ENCODE results near the gene TENM3. TPM values are rescaled to one million over a fixed set of nuclear protein-coding genes. Genes with fewer than 3 reads are reported as not detected.

Gene TENM3
- total RNA-seq, 2 donors from 2014 or later: 39.5 to 51.9 TPM

GRCh38 chr4:182454440-182455013 is 211.3 kb downstream of the TENM3 start:
- peaks cover 4% of the 10 kb centered on the region for H3K36me3 Mint-ChIP-seq (ENCODE audit: low read depth)
- H3K27ac Mint-ChIP-seq: no peak overlapping the region
- H3K9me3 Mint-ChIP-seq: no peaks in the 10 kb centered on the region
- H3K27ac ChIP-seq (ENCODE audit: low read depth, low read length): no peak overlapping the region
- no peak overlapping the region for H3K4me3 Mint-ChIP-seq
- H3K27me3 Mint-ChIP-seq (ENCODE audit: insufficient read depth): no peaks in the 10 kb centered on the region
- no peaks in the 10 kb centered on the region for H3K9me3 ChIP-seq (ENCODE audit: control insufficient read depth, low read length)
- 89 to 91% methylated on average over 3 to 5 of the region's 6 CpGs for WGBS, 2 experiments (ENCODE audit: insufficient coverage in 1 of 2, insufficient read length in 1 of 2)
- TF ChIP-seq, protein P1, sequence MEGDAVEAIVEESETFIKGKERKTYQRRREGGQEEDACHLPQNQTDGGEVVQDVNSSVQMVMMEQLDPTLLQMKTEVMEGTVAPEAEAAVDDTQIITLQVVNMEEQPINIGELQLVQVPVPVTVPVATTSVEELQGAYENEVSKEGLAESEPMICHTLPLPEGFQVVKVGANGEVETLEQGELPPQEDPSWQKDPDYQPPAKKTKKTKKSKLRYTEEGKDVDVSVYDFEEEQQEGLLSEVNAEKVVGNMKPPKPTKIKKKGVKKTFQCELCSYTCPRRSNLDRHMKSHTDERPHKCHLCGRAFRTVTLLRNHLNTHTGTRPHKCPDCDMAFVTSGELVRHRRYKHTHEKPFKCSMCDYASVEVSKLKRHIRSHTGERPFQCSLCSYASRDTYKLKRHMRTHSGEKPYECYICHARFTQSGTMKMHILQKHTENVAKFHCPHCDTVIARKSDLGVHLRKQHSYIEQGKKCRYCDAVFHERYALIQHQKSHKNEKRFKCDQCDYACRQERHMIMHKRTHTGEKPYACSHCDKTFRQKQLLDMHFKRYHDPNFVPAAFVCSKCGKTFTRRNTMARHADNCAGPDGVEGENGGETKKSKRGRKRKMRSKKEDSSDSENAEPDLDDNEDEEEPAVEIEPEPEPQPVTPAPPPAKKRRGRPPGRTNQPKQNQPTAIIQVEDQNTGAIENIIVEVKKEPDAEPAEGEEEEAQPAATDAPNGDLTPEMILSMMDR (conservative IDR thresholded peaks at IDR 0.05): no peak
- H3K4me1 Mint-ChIP-seq: peaks cover 46% of the 10 kb centered on the region
- H3K4me3 ChIP-seq (ENCODE audit: low read length): no peak overlapping the region
- no peaks in the 10 kb centered on the region for H3K36me3 ChIP-seq (ENCODE audit: control insufficient read depth, insufficient read depth, low read length)
- H3K27me3 ChIP-seq (ENCODE audit: control insufficient read depth, insufficient read depth, low read length, poor library complexity, severe bottlenecking): no peaks in the 10 kb centered on the region
- H3K9ac ChIP-seq (ENCODE audit: extremely low read depth, low read length, poor library complexity, severe bottlenecking): no peak overlapping the region
- peaks cover 2% of the 10 kb centered on the region for H3K4me1 ChIP-seq (ENCODE audit: control insufficient read depth, insufficient read depth, low read length)
- no peak for DNase-seq

GRCh38 chr4:182465114-182465513 is 221.9 kb downstream of the TENM3 start:
- TF ChIP-seq, protein P1 (conservative IDR thresholded peaks at IDR 0.05): no peak
- WGBS, 2 experiments (ENCODE audit: insufficient coverage in 1 of 2, insufficient read length in 1 of 2): 91 to 93% methylated on average over 5 of the region's 5 CpGs
- Histone ChIP-seq H3K9ac (ENCODE audit: extremely low read depth, low read length, poor library complexity, severe bottlenecking) (no peak overlapping the region), H3K4me3 (ENCODE audit: low read length) (no peak overlapping the region), H3K36me3 (ENCODE audit: control insufficient read depth, insufficient read depth, low read length) (no peaks in the 10 kb centered on the region), H3K27ac (ENCODE audit: low read depth, low read length) (no peak overlapping the region), H3K27me3 (ENCODE audit: control insufficient read depth, insufficient read depth, low read length, poor library complexity, severe bottlenecking) (no peaks in the 10 kb centered on the region), H3K9me3 (ENCODE audit: control insufficient read depth, low read length) (no peaks in the 10 kb centered on the region), H3K4me1 (ENCODE audit: control insufficient read depth, insufficient read depth, low read length) (no peaks in the 10 kb centered on the region)
- Mint-ChIP-seq H3K36me3 (ENCODE audit: low read depth) (no peaks in the 10 kb centered on the region), H3K4me1 (peaks cover 5% of the 10 kb centered on the region), H3K27ac (no peak overlapping the region), H3K9me3 (no peaks in the 10 kb centered on the region), H3K4me3 (no peak overlapping the region), H3K27me3 (ENCODE audit: insufficient read depth) (no peaks in the 10 kb centered on the region)
- DNase-seq: no peak

- DNase-seq: no peak
- H3K27me3 Mint-ChIP-seq (ENCODE audit: insufficient read depth): no peaks in the 10 kb centered on the region
- no peak overlapping the region for H3K27ac Mint-ChIP-seq
- 83% methylated on average over 1 of the region's 1 CpG; no CpG with 5 or more reads in 1 of the 2 experiments for WGBS, 2 experiments (ENCODE audit: insufficient coverage in 1 of 2, insufficient read length in 1 of 2)
- Histone ChIP-seq H3K4me1 (ENCODE audit: control insufficient read depth, insufficient read depth, low read length) (no peaks in the 10 kb centered on the region), H3K9me3 (ENCODE audit: control insufficient read depth, low read length) (no peaks in the 10 kb centered on the region), H3K9ac (ENCODE audit: extremely low read depth, low read length, poor library complexity, severe bottlenecking) (no peak overlapping the region), H3K27ac (ENCODE audit: low read depth, low read length) (no peak overlapping the region), H3K36me3 (ENCODE audit: control insufficient read depth, insufficient read depth, low read length) (no peaks in the 10 kb centered on the region), H3K27me3 (ENCODE audit: control insufficient read depth, insufficient read depth, low read length, poor library complexity, severe bottlenecking) (no peaks in the 10 kb centered on the region), H3K4me3 (ENCODE audit: low read length) (no peak overlapping the region)
- no peaks in the 10 kb centered on the region for H3K9me3 Mint-ChIP-seq
- no peaks in the 10 kb centered on the region for H3K36me3 Mint-ChIP-seq (ENCODE audit: low read depth)
- no peak overlapping the region for H3K4me3 Mint-ChIP-seq
- TF ChIP-seq, protein P1 (conservative IDR thresholded peaks at IDR 0.05): no peak
- peaks cover 10% of the 10 kb centered on the region for H3K4me1 Mint-ChIP-seq
Observed at GRCh38 chr4:182465979-182466378, 222.8 kb downstream of the TENM3 start.

Data from endodermal cell (in vitro differentiated cells).